Pancreas (tissue), 10 donors: ENCODE data around the gene SSBP3. TPM values are rescaled to one million over a fixed set of nuclear protein-coding genes. Genes with fewer than 3 reads are reported as not detected.

ENCODE experiments used
- ATAC-seq, 4 donors: fragments of 200-7000 bp; cut with Tn5 transposase; one replicate each; pipeline versions ENCODE4 v1.8.0 to v1.9.1; 2020; ENCODE audit warnings: mild to moderate bottlenecking in 4 of 4, moderate library complexity in 4 of 4
- DNase-seq, 6 donors: peaks; one replicate each; pipeline ENCODE4 v3.0.0-alpha.2; 2020
- FAIRE-seq: peaks from 2 replicates; lab custom pipeline; 2012; peaks lifted over from hg19 to GRCh38; lab: Jason Lieb, UNC
- H3K27ac ChIP-seq, 4 donors: fragments of 200-600 bp; sonication (generic); 1 replicate in 3 of 4; 2 replicates in 1 of 4; pipeline versions ENCODE4 v1.5.0 to v1.8.0; 2020
- H3K27me3 ChIP-seq, 4 donors: fragments of 200-600 bp; one replicate each; pipeline ENCODE4 v1.8.0; 2021
- H3K36me3 ChIP-seq, 3 donors: fragments of 200-600 bp; sonication (generic) in 1 of 3; one replicate each; pipeline versions ENCODE4 v1.5.0 to v1.8.0; 2020 to 2021
- H3K4me1 ChIP-seq, 3 donors: fragments of 200-600 bp; one replicate each; pipeline ENCODE4 v1.8.0; 2021
- H3K4me3 ChIP-seq, 4 donors: fragments of 200-600 bp; sonication (generic) in 2 of 4; one replicate each; pipeline versions ENCODE4 v1.5.0 to v1.8.0; 2020 to 2021
- H3K9me3 ChIP-seq, 4 donors: fragments of 200-600 bp; one replicate each; pipeline ENCODE4 v1.8.0; 2021
- CTCF ChIP-seq, 4 donors: fragments of 200-600 bp; sonication (generic) in 3 of 4; IDR thresholded peaks; one replicate each; pipeline versions ENCODE4 v1.5.0 to v1.8.0; 2021; ENCODE audit warnings: antibody characterized with exemption in 4 of 4
- WGBS, 2 donors: extraction: QIAGEN DNeasy Blood & Tissue Kit; methylation state at CpG; one replicate each; pipeline ENCODE4 v1.1.7; 2013; 5-methylcytosine and 5-hydroxymethylcytosine counted together
- intact Hi-C, 3 donors: fragments of 100-400 bp; cut with DNase I; formaldehyde crosslinking; loops; one replicate each; pipeline versions ENCODE4 v1.11.1 to v1.14.2; 2022
- polyA plus RNA-seq, 2 donors: library from polyadenylated mRNA; stranded (reverse); fragments of 200-250 nt; gene quantifications; one replicate each; pipeline ENCODE4 v1.2.3, GENCODE V29; 2013
- total RNA-seq, 6 donors: library from RNA; stranded (reverse); fragmentation: NEBNext Ultra II Directional in 4 of 6; extraction: Animal tissue kit (Norgen Biotek cat#: 25700) in 4 of 6; gene quantifications; one replicate each; pipeline versions ENCODE4 v1.2.1 to v1.2.4, GENCODE V29; 2021 to 2023
- donor health status: healthy with polysubstance abuse.
- donor health status: DM: no; HTN: no; CAD: no; lungs with moderate emphysema.
- donor health status: DM: no; HTN: no; CAD: no.
- donor health status: control.
- donor health status: control.
- donor health status: Bipolar disorder and iron deficiency.
- donor health status: DM: yes; HTN: yes; CAD: no.
- donor health status: DM: no; HTN: no; CAD: no.
- donor health status: DM: no; HTN: no; CAD: no.
- donor health status: DM: yes; HTN: yes; CAD: no.

The SSBP3 gene
- total and polyA plus RNA-seq, 8 donors: 16.4 to 31.0 (median 22.9) TPM

- Histone ChIP-seq H3K4me3 (no peak overlapping the region), H3K9me3 (no peaks in the 10 kb centered on the region), H3K27me3 (no peaks in the 10 kb centered on the region), H3K4me1 (peaks cover 26 to 38% (median 34%) of the 10 kb centered on the region in 3 donors), H3K27ac (peak overlapping the region in 1 of 4 donors; percentile 12), H3K36me3 (no peaks in the 10 kb centered on the region)
- no peak for FAIRE-seq
- no peak for ATAC-seq
- no peak for DNase-seq
- intact Hi-C loops: loop anchor here in 1 of 3 donors (10.0 kb wide), 1 partner anchor 158 kb away; no protein-coding TSS in a partner anchor
- WGBS, 2 donors: 88 to 90% methylated on average over 8 of the region's 8 CpGs
- no peak for TF ChIP-seq CTCF (IDR thresholded peaks at IDR 0.05)
These were observed 33.2 kb downstream of the SSBP3 start for GRCh38 chr1:54372978-54373377.

GRCh38 chr1:54371942-54372275, 34.3 kb downstream of the SSBP3 start:
- peaks cover 26 to 31% (median 29%) of the 10 kb centered on the region in 3 donors for H3K4me1 ChIP-seq
- H3K36me3 ChIP-seq: no peaks in the 10 kb centered on the region
- H3K4me3 ChIP-seq: no peak overlapping the region
- no peaks in the 10 kb centered on the region for H3K27me3 ChIP-seq
- no peaks in the 10 kb centered on the region for H3K9me3 ChIP-seq
- no peak for TF ChIP-seq CTCF (IDR thresholded peaks at IDR 0.05)
- ATAC-seq (peak; percentile 17 to 70 (median 52)), FAIRE-seq (no peak), DNase-seq (no peak)
- intact Hi-C loops: loop anchor here in 1 of 3 donors (10.0 kb wide), 1 partner anchor 157 kb away; no protein-coding TSS in a partner anchor
- peak overlapping the region in 1 of 4 donors; percentile 12 for H3K27ac ChIP-seq
- 9 to 14% methylated on average over 4 of the region's 4 CpGs for WGBS, 2 donors

GRCh38 chr1:54371038-54371941, 34.9 kb downstream of the SSBP3 start:
- H3K27ac ChIP-seq: peak overlapping the region in 1 of 4 donors; percentile 12
- no peak for FAIRE-seq
- peak in 4 of 6 donors; percentile 52 to 63 (median 58) for DNase-seq
- WGBS, 2 donors: 21 to 27% methylated on average over 17 of the region's 17 CpGs
- H3K27me3 ChIP-seq: no peaks in the 10 kb centered on the region
- H3K4me1 ChIP-seq: peaks cover 23 to 26% (median 25%) of the 10 kb centered on the region in 3 donors
- H3K36me3 ChIP-seq: no peaks in the 10 kb centered on the region
- ATAC-seq: peak; percentile 55 to 76 (median 68)
- no peaks in the 10 kb centered on the region for H3K9me3 ChIP-seq
- no peak for TF ChIP-seq CTCF (IDR thresholded peaks at IDR 0.05)
- intact Hi-C loops: loop anchor here in 1 of 3 donors (10.0 kb wide), 1 partner anchor 156 kb away; no protein-coding TSS in a partner anchor
- no peak overlapping the region for H3K4me3 ChIP-seq

- ATAC-seq: peak in 3 of 4 donors; percentile 11 to 40 (median 32)
These were observed 35.8 kb downstream of the SSBP3 start for GRCh38 chr1:54370287-54370989.

More at GRCh38 chr1:54370287-54370989, 35.8 kb downstream of the SSBP3 start:
- DNase-seq (no peak), FAIRE-seq (no peak)
- Histone ChIP-seq H3K4me3 (no peak overlapping the region), H3K9me3 (no peaks in the 10 kb centered on the region), H3K36me3 (no peaks in the 10 kb centered on the region), H3K27ac (no peak overlapping the region), H3K27me3 (no peaks in the 10 kb centered on the region), H3K4me1 (peaks cover 22 to 26% (median 25%) of the 10 kb centered on the region in 3 donors)
- intact Hi-C loops: loop anchor here in 1 of 3 donors (10.0 kb wide), 1 partner anchor 156 kb away; no protein-coding TSS in a partner anchor
- 54 to 59% methylated on average over 14 of the region's 14 CpGs for WGBS, 2 donors
- TF ChIP-seq CTCF (IDR thresholded peaks at IDR 0.05): no peak
